GM11168 (cell line): ENCODE data around the gene UNC45A.

Experiments
- in situ Hi-C: fragments of 300-500 bp; cut with MboI; formaldehyde crosslinking; loops from one replicate; pipeline ENCODE4 v1.12.0; 2022; ENCODE audit warnings: low sequenced_read_pairs; ENCODE audit not compliant: unreplicated experiment

The UNC45A gene

GRCh38 chr15:90934949-90935751, at the start of gene UNC45A:
Gene UNC45A, plus strand, starts transcription at chr15:90935285. Its CDS starts 40 bp downstream, at chr15:90935325.
- in situ Hi-C loops = no loop called here

DNA sequence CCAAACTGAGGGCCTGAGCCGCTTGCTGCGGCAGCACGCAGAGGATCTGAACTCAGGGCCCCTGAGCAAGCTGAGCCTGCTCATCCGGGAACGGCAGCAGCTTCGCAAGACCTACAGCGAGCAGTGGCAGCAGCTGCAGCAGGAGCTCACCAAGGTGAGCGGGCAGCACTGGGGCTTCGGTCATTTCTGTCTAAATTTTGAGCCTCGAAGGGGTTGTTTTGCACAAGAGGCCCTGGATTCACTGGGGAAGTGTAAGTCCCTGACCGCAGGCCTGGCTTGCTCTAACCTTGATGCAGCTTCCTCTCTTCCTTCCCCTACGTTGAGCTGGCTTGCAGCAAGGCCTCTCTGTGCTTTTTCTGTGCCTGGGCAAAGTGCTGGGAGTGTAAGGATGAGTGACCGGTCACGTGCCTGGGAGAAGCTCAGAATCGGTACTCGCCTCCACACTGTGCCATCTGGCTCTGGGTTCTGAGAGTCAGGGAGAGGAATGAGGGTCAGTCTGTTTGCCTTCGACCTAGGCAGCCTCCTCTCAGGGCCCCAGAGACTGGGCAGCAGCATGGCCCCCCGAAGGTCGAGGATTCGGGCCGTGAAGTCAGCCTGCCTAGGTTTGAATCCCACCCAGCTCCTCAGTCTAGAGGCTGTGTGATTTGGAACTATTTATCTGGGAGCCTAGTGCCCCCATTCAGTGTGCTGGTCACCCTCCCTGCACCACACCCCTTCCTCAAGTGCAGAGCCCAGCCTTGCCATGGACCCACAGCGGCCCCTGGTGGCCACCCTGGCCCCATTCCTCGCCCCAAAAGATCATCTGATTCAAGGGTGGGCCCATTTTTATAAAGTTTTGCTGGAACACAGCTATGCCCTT, 49.4 kb upstream of the UNC45A start:
- in situ Hi-C loops = loop anchor here (5.0 to 25.0 kb wide), 3 partner anchors 178 to 573 kb away; no protein-coding TSS in a partner anchor

DNA sequence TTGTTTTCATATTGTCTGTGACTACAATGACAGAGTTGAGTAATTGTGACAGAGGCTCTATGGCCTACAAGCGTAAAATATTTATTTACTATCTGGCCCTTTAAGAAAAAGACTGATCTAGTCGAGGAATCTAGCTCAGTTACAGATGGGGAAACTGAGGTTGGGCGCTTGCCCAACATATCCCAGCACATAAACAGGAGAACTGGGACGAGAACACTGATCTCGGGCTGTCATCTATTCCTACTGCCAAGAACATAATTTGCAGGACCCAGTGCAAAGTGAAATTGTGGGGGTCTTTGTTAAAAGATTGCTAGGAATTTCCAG, 48.8 kb upstream of the UNC45A start:
- in situ Hi-C loops = loop anchor here (5.0 to 25.0 kb wide), 3 partner anchors 179 to 574 kb away; no protein-coding TSS in a partner anchor

- in situ Hi-C loops = loop anchor here (5.0 to 25.0 kb wide), 3 partner anchors 180 to 575 kb away; no protein-coding TSS in a partner anchor
These were observed 48.0 kb upstream of the UNC45A start for GRCh38 chr15:90887037-90887481.

DNA sequence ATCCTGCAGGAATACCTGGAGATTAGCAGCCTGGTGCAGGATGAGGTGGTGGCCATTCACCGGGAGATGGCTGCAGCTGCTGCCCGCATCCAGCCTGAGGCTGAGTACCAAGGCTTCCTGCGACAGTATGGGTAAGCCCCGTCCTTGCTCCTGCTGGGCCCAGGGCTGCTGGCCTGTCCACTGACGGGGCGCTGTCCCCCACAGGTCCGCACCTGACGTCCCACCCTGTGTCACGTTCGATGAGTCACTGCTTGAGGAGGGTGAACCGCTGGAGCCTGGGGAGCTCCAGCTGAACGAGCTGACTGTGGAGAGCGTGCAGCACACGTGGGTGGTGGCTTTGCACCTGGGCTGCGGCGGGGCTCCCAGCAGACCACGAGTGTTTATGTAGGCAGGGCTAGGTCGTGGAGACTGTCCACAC, 45.8 kb upstream of the UNC45A start:
- in situ Hi-C loops = loop anchor here (5.0 to 25.0 kb wide), 3 partner anchors 182 to 577 kb away; no protein-coding TSS in a partner anchor

DNA sequence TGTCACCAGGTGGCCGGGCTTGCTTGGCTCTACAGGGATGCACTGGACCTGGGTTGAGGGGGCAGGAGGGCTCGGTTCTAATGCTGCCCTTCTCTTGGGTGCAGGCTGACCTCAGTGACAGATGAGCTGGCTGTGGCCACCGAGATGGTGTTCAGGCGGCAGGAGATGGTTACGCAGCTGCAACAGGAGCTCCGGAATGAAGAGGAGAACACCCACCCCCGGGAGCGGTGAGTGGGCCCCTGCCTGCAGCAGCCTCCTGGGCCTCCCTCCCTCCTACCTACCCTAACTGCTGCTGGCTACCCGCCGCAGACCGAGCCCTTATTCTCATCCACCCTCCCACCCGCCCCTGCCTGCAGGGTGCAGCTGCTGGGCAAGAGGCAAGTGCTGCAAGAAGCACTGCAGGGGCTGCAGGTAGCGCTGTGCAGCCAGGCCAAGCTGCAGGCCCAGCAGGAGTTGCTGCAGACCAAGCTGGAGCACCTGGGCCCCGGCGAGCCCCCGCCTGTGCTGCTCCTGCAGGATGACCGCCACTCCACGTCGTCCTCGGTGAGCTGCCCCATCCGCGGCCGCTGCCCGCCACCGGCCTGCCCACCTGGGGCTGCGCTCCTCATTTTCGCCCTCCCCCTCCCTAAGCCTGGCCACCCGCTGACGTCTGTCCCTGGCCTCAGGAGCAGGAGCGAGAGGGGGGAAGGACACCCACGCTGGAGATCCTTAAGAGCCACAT, 45.2 kb upstream of the UNC45A start:
- in situ Hi-C loops = loop anchor here (5.0 to 25.0 kb wide), 3 partner anchors 183 to 578 kb away; no protein-coding TSS in a partner anchor

- in situ Hi-C loops = loop anchor here (25.0 kb wide), 1 partner anchor 579 kb away; no protein-coding TSS in a partner anchor
These were observed 44.2 kb upstream of the UNC45A start for GRCh38 chr15:90890839-90891238.

GRCh38 chr15:90891346-90891949, 43.6 kb upstream of the UNC45A start:
- in situ Hi-C loops = loop anchor here (25.0 kb wide), 1 partner anchor 579 kb away; no protein-coding TSS in a partner anchor

GRCh38 chr15:90892023-90892422, 43.1 kb upstream of the UNC45A start:
- in situ Hi-C loops = loop anchor here (25.0 kb wide), 1 partner anchor 580 kb away; no protein-coding TSS in a partner anchor

DNA sequence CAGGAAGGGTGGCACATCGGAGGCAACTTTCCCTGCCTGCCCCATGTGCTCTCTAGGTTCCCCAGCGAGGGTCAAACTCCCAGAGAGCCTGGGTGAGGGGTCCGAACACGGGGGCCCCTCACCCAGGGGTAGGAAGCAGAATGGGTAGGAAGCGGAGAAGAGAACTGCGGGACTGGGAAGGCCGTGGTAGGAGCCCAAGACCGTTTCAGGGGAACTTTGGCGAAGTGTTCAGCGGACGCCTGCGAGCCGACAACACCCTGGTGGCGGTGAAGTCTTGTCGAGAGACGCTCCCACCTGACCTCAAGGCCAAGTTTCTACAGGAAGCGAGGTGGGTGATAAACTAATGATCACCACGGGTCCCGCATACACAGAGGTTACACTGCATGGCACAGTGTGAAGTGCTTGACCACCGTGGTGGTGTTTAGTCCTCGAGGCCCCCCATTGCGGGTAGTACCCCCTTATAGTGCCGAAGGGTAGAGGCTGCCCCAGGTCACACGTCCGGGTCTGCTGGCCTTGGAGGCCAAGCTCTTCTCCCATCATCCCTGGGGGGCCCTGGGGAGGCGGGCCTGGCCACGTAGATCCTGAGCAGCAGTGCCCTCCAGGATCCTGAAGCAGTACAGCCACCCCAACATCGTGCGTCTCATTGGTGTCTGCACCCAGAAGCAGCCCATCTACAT, 42.4 kb upstream of the UNC45A start:
- in situ Hi-C loops = loop anchor here (25.0 kb wide), 1 partner anchor 580 kb away; no protein-coding TSS in a partner anchor

- in situ Hi-C loops = loop anchor here (25.0 kb wide), 1 partner anchor 581 kb away; no protein-coding TSS in a partner anchor
These were observed 41.7 kb upstream of the UNC45A start for GRCh38 chr15:90893175-90894090.

GRCh38 chr15:90895571-90896117, 39.4 kb upstream of the UNC45A start:
- in situ Hi-C loops = loop anchor here (25.0 kb wide), 1 partner anchor 583 kb away; no protein-coding TSS in a partner anchor

DNA sequence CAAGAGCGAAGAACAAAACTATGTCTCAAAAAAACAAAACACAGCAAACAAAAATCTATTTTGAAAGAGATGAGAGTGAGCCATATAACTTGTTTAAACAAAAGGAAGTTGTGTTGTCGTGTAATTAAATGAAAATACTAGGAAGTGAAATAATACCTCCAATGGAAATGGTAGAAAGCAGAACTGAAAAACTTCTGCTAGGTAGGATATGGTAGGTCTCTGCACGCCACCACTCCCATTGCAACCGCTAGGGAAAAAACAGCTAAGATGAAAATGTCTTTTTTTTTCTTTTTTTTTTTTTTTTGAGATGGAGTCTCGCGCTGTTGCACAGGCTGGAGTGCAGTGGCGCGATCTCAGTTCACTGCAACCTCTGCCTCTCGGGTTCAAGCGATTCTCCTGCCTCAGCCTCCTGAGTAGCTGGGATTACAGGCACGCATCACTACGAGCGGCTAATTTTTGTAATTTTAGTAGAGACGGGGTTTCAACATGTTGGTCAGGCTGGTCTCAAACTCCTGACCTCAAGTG, 37.9 kb upstream of the UNC45A start:
- in situ Hi-C loops = loop anchor here (25.0 kb wide), 1 partner anchor 585 kb away; no protein-coding TSS in a partner anchor

GRCh38 chr15:90901175-90902039, 33.7 kb upstream of the UNC45A start:
- in situ Hi-C loops = no loop called here

- in situ Hi-C loops = no loop called here
These were observed 32.8 kb upstream of the UNC45A start for GRCh38 chr15:90902040-90902839.
